Fibroblast of skin of right biceps (primary cell): ENCODE results near the gene SAGE1.
A peak's percentile ranks its signal among the peaks of the same experiment; 100 is the strongest.
"Not testable (repeated sequence)": the region's sequence is repeated elsewhere in the genome, so short reads cannot be mapped to it uniquely, and the experiment has no call there.

Experiments used
- DNase-seq: peaks from one replicate; pipeline ENCODE4 v3.0.0-alpha.2; 2013

The SAGE1 gene, protein sequence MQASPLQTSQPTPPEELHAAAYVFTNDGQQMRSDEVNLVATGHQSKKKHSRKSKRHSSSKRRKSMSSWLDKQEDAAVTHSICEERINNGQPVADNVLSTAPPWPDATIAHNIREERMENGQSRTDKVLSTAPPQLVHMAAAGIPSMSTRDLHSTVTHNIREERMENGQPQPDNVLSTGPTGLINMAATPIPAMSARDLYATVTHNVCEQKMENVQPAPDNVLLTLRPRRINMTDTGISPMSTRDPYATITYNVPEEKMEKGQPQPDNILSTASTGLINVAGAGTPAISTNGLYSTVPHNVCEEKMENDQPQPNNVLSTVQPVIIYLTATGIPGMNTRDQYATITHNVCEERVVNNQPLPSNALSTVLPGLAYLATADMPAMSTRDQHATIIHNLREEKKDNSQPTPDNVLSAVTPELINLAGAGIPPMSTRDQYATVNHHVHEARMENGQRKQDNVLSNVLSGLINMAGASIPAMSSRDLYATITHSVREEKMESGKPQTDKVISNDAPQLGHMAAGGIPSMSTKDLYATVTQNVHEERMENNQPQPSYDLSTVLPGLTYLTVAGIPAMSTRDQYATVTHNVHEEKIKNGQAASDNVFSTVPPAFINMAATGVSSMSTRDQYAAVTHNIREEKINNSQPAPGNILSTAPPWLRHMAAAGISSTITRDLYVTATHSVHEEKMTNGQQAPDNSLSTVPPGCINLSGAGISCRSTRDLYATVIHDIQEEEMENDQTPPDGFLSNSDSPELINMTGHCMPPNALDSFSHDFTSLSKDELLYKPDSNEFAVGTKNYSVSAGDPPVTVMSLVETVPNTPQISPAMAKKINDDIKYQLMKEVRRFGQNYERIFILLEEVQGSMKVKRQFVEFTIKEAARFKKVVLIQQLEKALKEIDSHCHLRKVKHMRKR

DNA sequence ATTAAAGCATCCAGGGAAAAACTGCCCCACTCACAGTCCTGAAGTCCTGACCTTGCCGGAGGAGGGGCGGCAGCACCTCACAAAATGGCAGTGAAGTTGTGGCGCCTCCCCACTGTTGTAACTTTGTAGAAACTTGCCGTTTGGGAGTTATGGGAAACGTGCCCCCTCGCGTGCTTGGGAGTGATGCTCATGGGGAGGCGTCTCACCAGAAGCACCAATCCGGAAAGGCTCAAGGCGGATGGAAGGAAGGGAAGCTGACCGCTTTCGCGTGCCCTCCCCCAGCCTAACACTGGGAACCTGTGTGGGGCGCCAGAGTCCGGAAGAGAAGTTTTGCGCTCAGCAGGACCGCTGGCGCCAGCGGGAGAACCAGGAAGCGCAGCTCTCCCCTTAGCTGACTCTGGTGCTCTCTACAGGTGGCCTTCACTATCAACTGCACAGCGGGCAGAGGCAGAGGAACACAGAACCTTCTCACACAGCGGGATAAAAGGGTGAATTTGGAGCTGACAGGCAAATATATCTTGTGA is at the start of gene SAGE1, which contains the start of gene CT45A10:
Gene SAGE1 (plus strand): TSS at position 423 of the 524 bp plus-strand sequence. CDS start 2,527 bp downstream, outside the sequence.
Gene CT45A10 (minus strand): TSS at position 151 of the 524 bp plus-strand sequence. CDS start 8,100 bp downstream, outside the sequence.
- DNase-seq, result no peak

DNA sequence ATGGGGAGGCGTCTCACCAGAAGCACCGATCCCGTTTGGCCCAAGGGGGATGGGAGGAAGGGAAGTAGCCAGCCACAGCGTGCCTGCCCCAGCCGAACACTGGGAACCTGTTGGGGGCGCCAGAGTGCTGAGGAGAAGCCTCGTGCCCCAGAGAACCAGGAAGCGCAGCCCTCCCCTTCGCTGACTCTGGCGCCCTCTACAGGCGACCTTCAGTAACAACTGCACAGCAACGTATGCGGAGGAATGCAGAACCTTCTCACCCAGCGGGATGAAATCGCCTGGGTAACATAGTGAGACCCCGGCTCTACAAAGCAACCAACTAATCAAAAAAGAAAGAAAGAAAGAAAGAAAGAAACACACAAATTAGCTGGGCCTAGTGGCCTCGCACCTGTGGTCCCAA is 39.1 kb upstream of the SAGE1 start, which contains the start of gene CT45A8:
Gene CT45A8 (minus strand): TSS at position 101 of the 400 bp plus-strand sequence. CDS start 3,755 bp downstream, outside the sequence.
- not testable (repeated sequence) for DNase-seq

DNA sequence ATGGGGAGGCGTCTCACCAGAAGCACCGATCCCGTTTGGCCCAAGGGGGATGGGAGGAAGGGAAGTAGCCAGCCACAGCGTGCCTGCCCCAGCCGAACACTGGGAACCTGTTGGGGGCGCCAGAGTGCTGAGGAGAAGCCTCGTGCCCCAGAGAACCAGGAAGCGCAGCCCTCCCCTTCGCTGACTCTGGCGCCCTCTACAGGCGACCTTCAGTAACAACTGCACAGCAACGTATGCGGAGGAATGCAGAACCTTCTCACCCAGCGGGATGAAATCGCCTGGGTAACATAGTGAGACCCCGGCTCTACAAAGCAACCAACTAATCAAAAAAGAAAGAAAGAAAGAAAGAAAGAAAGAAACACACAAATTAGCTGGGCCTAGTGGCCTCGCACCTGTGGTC is 21.8 kb upstream of the SAGE1 start, which contains the start of gene CT45A9:
Gene CT45A9 (minus strand): TSS at position 101 of the 400 bp plus-strand sequence. CDS start 3,751 bp downstream, outside the sequence.
- DNase-seq, result not testable (repeated sequence)

DNA sequence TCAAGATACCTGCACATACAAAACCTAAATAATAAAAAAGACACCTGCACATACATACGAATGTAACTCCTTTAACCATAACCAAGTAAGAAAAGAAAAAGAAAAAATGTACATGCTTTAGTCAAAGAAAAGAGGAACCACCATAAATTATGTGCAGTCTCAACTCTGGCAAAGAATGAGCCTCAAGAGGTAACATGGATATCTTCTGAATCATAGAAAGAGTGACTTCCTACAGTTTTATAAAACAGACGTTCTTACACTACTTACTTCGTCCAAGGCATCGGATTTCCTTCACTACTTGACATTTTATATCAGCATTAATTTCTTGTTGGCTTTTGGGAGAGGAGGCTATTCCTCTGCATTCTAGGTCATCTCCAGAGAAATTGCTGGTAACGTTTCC is 10.8 kb upstream of the SAGE1 start:
- not testable (repeated sequence) for DNase-seq

DNA sequence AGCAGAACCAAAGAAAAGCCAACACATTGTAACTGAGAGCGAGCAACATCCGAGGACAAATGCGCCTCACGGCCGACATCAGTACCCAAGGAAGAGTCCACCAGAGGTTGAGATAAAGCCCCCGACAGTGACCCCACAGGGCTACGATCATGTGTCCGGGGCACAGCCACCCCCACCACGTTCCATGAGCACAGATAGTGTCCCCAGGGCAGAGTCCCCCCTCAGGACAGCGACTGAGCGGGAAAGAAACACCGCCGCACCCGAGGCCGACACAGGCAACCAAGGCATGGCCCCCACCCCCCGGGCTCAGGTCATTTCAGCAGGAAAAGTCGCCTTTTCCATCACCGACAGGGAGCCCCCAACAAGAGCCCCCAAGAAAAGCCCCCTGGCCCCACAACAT is 5.3 kb upstream of the SAGE1 start:
- not testable (repeated sequence) for DNase-seq

DNA sequence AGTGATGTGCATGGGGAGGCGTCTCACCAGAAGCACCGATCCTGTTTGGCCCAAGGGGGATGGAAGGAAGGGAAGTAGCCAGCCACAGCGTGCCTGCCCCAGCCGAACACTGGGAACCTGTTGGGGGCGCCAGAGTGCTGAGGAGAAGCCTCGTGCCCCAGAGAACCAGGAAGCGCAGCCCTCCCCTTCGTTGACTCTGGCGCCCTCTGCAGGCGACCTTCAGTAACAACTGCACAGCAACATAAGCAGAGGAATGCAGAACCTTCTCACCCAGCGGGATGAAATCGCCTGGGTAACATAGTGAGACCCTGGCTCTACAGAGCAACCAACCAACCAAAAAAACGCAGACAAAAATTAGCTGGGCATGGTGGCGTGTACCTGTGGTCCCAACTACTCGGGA is 4.5 kb upstream of the SAGE1 start:
- not testable (repeated sequence) for DNase-seq

DNA sequence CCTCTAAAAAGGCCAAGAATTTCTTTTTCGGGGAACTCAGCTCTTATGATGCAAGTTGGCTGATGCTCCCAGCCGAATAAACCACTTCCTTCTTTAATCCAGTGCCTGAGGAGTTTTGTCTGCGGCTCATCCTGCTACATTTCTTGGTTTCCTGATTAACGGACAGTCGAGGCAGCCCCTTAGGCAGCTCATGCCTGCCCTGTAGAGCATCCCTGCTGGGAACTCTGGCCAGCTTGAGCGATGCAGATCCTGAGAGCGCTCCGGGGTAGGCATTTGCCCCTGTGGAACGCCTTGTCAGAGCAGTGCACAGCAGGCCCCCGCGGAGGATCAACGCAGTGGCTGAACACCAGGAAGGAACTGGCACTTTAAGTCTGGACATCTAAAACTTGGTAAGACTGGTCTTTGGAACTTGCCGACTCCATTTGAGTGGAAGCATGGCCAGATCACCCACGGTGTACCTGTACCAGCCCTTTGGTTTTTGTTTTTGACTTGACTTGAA is 3.4 kb upstream of the SAGE1 start:
- no peak for DNase-seq

DNA sequence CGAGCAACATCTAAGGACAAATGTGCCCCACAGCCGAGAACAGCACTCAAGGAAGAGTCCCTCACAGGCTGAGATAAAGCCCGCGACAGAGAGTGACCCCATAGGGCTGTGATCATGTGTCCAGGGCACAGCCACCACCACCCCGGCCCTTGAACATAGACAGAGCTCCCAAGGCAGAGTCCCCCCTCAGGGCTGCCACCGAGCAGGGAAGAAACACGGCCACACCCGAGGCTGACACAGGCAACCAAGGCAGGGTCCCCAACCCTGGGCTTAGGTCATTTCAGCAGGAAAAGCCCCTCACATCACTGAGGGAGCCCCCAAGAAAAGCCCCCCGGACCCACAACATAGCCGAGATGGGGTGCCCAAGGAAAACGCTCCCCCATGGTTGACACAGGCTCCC is 735 bp upstream of the SAGE1 start:
- DNase-seq, result no peak

DNA sequence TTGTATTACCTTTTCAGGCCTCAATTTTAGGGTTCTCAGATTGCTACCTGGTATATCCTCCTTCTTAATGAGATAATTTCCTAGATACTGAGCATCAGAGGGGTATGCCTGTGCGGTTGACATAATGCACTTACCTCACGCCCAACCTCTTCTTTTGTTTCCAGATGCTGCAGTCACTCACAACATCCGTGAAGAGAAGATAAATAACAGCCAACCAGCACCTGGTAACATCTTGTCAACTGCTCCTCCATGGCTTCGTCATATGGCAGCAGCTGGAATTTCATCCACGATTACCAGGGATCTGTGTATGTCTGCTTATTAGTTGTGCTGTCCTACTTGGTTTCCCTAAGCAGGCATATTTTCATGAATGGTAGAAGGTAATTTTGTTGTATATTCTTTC is 16.7 kb downstream of the SAGE1 start:
- DNase-seq, result no peak

DNA sequence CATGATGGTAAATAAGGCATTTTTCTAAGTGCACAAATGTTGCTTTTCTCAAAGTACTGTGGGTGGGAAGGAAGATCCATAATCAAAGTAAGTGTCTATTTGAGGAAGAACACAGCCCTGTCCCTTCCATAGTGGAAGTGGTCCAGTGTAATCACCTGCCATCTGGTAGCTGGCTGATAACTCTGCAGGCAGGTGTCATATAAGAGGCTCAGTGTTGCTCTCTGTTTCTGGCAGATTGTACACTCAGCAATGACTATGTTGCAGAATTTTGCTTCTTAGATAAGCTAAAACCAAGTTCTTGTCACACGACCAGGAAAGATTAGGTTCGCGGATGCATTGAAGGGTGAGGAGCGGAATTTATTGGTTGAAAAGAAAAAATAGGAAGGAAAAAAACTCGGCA is 20.9 kb downstream of the SAGE1 start:
- DNase-seq, result no peak

DNA sequence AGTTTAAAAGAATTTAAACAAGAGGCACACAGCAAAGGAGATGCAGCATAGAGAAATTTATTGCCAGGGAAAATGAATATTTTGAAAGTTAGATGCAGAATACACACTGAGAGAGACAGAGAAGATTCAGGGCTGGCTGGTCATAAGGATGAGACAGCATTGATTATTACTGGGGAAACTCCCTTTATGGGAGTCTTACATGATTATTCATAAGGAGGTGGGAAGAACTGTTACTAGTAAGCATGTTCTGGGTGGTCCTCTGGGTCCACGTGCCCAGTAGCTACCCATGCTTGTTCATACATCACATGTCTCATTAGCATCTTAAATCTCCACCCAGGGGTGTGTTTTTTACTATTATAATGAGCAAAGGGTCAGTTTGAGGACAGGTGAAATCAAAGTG is 27.0 kb downstream of the SAGE1 start:
- not testable (repeated sequence) for DNase-seq

DNA sequence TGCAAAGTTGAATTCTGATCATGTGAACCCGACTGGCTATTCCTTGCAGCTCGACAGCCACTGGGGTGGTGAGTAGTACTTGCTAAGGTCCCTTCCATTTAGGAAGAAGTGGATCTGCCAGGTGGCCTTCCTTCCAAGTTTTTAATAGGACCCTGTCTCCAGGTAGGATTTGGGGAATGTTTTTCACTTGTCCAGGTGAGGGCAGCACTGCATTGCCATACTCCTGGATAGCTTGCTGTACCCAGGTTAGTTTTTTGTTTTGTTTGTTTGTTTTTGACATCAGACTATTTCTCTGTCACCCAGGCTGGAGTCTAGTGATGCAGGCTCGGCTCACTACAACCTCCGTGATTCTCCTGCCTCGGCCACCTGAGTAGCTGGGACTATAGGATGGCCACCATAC is 29.8 kb downstream of the SAGE1 start:
- DNase-seq, result no peak

DNA sequence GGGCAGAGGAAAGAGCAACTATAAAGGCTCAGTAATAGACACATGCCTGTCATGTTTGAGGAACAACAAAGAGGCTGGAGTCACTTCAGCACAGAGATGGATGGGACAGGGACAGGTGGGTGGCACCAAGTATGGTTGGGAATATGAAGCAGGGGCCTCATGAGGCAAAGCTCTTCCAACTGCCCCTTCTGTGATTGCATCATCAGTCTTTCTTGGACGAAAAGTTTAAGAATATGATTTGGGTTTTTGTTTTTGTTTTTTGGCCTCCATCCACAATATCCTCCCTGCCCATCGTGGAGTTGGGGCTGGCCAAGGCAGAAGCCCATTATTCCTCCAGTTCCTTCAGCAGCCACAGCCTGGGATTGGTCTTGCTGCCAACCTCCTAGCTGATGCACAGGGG is 34.4 kb downstream of the SAGE1 start:
- DNase-seq, result no peak

DNA sequence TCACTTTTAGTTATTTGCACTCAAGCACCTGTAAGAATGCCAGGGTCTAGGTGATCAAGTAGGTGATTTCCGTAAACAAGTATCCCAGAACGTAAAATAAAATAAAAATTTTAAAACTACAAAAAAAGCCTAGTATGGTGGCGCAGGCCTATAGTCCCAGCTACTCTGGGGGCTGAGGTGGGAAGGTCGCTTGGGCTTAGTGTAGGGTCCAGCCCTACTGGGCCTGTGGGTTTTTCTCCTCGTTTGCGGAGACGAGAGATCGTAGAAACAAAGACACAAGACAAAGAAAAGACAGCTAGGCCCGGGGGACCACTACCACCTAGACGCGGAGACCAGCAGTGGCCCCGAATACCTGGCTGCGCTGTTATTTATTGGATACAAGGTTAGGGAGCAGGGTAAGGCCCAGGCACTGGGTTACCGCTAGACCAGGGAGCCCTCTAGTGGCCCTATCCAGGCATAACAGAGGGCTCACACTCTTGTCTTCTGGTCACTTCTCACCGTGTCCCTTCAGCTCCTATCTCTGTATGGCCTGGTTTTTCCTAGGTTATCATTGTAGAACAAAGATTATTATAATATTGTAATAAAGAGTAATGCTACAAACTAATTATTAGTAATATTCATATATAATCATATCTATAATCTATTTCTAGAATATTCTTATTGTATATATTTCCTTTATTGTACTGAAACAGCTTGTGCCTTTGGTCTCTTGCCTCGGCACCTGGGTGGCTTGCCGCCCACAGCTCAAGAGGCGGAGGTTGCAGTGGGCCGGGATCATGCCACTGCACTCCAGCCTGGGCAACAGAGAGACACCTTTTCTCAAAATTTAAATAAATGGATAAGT is 38.4 kb downstream of the SAGE1 start:
- DNase-seq, result peak; percentile 10

DNA sequence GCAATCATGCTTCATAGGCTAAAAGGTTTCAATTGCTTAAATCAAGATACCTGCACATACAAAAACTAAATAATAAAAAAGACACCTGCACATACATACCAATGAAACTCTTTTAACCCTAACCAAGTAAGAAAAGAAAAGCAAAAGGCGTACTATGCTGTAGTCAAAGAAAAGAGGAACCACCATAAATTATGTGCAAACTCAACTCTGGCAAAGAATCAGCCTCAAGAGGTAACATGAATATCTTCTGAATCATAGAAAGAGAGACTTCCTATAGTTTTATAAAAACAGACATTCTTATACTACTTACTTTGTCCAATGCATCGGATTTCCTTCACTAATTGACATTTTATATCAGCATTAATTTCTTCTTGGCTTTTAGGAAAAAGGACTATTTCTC is 51.0 kb downstream of the SAGE1 start:
- DNase-seq, result no peak

DNA sequence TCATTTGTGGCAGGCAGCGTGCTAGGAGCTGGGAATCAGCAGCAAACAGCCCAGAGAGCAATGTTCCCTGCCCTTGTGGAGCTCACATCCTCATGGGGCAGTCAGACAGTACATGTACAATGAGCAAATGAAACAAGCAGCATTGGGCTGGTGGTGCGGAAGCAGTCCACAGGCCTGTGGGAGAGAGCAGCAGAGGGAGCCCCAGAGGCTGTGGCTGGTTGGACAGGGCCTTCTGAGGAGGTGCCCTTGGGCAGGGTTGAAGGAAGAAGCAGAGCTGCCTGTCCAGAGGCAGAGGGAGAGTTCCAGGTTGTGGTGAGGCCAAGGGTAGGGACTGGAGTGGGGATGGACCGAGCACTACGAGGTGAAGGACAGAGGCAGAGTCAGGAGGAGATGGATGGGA is 57.8 kb downstream of the SAGE1 start:
- DNase-seq, result no peak
